Kasumi-1 (cell line): Measurements from ENCODE around the gene RCSD1.
"Not testable (repeated sequence)": the region's sequence is repeated elsewhere in the genome, so short reads cannot be mapped to it uniquely, and the experiment has no call there.

Source experiments
- DNase-seq, 2 experiments: peaks; one replicate each; lab custom pipeline; 2025; lab: John Stamatoyannopoulos, UW

Gene RCSD1

DNA sequence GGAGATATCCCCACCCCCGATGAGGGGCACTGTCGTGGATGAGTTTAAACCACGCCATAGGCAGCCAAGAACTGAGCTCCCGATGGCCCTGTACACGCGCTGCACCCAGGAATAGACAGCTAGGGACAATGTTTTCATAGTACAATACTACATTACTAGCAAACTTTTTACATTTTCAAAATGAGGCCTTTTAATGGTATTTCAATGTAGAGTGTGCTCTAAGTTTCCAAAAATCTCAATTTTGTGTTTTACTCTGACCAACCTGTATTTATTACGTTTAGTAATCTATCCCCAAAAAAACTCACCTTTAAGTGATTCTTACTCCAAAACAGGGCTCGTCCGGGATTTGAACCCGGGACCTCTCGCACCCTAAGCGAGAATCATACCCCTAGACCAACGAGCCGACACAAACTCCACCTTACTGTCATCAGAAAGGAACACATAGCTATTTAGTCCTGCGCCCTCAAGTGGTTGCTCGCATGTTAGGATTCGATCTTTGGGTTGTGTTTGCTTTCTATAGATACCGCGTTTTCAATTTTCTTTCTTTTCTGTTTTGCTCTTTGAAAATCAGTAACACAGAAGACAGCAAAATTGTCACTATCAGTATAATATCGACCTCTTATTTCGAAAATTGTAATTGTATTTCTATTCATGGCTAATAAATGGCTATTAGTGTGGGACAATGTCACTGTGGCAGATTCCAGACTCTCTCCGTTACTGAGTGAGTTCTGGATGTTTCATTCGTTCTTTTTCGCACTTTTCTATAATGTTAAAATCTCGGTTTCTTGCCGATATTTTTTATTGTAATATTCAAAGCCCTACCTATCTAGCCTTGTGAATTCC, 85.3 kb downstream of the RCSD1 start:
- DNase-seq = peak; percentile 85 to 87

DNA sequence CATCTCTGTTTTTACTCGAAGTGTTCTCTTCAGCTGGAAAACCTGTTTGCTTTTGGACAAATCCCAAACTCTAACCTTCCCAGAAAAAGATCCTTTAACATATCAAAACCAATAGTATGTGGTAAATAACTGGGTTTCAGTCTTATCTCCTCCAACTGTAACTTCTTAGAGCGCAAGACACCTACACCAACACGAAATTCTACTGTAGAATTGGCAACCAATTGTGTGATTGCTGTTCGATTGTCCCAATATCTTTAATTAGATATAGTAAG, 85.9 kb downstream of the RCSD1 start:
- DNase-seq = no peak

DNA sequence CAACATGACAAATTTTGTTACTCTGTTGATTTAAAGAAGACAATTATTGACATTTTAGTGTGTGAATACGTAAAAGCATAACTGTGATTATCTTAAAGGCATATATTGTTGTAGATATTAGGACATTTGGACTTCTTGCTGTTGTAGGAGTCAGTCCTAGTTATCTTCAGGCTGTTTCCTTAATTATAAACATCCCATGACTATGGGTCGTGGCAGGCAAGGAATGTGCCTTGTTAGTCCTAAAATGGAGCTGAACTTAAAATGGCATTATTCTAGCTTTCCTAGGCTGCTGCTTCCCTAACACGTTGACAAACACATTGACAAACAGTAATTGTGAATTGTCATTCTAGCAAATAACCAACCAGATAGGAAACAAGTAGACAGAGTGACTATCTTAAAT, 87.3 kb downstream of the RCSD1 start:
- no peak for DNase-seq

DNA sequence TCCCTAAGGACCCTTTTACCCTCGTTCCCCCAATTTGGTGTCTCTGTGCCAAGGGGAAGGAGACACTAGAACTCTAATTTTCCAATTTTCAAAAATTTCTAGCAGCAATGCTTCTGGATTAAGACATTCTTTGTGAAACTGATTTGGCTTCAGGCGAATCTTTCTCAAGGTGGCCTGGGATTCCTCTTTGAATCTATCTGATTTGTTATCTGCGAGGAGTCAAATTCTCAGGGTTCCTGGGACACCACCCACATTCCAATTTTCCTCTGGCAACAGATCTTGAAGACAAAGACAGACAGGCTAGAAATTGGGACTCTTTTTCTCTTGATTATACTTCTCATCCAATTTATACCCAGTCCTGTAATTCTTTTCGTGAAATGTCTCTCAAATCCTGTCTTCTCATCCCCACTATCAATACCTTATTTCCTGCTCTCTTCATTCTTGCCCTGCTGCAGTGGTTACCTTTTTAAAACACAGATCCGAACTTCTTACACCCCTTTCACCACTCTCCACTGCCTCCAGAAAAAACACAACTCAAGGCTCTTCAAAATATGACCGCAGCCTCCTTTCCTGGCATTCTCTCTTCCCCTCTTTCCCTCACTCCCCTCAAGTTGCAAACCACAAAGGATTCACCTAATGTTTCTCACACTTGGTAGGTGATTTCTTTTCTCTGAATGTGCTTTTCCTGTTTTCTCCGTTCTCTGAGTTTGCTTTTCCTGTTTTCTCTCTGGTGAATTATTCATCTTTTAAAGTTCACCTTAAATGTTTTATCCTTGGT, 89.1 kb downstream of the RCSD1 start:
- no peak for DNase-seq

DNA sequence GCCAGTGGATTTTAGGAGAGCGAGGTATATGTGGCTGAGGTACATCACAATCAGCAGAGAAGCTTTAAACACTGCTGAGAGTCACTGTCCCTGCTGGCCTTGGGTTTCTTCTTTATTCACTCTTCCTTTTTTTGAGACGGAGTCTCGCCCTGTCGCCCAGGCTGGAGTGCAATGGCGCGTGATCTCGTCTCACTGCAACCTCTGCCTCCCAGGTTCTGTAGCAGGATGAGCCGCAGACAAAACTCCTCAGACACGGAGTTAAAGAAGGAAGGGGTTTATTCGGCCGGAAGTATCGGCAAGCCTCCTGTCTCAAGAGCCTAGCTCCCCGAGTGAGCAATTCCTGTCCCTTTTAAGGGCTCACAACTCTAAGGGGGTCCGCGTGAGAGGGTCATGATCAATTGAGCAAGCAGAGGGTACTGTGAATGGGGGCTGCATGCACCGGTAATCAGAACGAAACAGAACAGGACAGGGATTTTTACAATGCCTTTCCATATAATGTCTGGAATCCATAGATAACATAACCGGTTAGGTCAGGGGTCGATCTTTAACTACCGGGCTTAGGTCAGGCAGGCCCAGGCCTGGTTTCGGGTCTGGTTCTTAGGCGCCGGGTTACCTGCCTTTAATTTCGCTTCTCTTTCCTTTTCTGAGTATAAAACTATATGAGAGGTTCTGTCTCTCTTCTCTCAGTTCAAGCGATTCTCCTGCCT, 89.8 kb downstream of the RCSD1 start:
- DNase-seq = not testable (repeated sequence)

DNA sequence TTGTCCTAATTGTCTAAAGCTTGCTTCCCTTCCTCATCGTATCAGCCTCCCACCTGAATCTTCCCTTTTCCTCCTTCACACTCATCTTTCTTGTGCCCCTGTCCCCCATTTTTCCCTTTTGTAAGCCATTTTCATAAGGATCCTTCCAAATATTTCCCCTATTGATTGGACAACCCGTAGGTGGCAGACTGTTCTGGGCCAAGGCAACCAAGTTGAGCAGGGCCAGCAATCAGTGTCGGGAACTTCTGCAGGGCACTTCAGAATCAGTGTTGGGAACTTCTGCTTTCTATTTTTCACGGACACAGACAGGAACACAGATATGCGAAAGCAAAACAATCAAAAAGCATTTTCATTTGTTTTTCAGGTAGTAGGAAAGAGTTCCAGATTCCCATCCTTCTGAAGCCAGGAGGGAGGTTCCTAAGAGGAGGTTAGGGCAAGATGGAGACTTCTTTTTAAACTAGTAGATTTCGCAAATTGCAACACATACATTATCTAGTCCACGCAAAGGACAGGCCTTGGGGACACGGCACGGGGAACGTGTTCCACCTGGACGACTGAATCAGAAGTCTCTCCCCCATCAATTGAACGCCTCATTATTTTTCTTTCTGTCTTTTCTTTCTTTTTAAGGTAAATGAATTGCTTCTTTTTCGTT, 91.1 kb downstream of the RCSD1 start:
- DNase-seq = peak; percentile 36 to 38

DNA sequence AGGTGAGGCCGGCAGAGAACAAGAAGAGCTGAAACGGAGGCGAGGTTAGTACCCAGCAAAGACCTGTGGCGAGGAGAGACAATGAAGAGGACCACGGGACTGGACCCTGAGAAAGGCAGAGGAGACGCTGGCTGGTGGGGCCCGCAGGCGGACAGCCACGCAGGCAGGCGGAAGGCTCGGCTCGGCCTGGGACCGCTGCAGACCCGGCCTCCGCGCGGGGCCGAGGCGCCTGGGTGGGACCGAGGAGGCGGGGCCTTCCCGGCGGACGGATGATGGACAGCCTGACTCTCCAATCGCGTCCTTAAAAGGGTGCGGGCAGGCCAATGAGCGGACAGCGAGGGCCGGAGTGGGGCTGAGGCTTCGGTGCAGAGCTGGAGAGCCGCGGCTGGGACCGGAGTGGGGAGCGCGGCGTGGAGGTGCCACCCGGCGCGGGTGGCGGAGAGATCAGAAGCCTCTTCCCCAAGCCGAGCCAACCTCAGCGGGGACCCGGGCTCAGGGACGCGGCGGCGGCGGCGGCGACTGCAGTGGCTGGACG, 91.7 kb downstream of the RCSD1 start, which contains the start of gene MPZL1:
MPZL1 (plus strand) TSS at position 366 of the 535 bp plus-strand sequence. CDS start 170 bp downstream, outside the sequence.
- peak; percentile 85 to 86 for DNase-seq

DNA sequence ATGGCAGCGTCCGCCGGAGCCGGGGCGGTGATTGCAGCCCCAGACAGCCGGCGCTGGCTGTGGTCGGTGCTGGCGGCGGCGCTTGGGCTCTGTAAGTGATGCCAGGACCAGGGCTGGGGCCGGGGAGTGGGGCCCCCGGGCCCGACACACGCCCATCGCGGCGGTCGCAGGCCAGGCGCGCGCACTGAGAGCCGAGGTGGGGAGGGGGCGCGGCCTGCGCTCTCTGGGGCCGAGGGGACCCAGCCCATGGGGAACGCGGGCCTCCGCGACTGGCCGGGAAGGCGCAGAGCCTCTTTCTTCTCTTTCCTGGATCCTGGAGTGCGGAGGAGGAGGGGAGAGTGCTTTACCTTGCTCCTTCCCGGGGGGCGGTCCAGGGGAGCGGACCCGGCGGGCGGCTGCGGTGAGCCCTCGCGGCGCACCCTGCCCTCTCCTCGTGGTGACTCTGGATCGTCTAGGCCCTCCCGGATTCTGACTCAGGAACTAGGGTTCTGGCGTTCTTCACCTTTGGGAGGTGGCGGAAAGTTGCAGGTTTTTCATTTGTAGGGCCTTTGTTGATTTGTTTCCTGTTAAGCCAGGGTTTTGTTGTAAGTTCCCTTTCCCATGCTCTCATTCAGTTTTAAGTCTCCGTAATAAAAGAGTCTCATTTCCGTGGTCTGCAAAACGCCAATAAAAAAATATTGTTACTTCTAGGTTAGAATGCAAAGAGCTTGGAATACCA, 92.3 kb downstream of the RCSD1 start:
- DNase-seq = peak in 1 of 2 experiments; percentile 24

DNA sequence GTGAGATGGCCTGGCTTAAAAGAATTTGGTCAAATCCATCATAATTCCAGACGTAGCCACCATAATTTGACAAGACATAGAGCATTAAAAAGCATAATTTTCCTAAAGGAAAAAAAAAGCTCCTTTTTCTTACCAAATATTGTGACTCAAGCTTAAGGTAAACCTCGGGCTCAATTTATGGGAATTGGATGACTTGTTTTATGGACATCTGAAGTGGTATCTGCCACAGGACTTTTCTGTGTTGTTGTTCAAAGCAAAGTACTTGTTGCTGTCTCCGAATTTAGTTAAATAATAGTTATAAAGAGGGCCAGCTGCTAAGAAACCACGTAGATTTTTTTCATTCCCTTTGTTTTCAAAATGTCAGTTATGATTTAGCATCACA, 92.8 kb downstream of the RCSD1 start:
- no peak for DNase-seq

DNA sequence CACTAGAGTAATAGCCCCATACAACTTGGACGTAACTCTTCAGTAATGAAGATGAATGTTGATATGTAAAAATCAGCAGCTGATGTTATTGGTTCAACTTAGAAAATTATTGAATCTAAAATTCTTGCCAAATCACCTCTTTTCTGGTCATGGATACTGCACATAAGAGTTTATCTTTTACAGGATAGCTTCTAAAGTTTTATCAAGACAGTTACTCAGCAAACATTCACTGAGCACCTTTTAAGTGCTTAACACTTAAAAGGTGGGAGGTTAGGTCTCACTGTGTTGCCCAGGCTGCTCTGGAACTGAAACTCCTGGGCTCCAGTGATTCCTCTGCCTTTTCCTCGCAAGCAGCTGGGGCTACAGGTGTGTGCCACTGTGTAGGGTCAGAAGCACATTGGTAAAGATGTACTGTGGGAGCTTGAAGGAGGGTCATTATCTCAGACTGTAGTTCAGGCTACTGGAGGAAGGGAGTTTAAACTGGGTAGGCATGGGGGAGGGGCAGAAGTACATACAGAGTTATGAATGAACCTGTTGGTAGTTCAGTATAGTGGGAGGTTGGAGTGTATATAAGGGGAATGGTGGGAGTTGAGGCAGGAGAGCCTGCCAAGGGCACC, 93.8 kb downstream of the RCSD1 start:
- no peak for DNase-seq

DNA sequence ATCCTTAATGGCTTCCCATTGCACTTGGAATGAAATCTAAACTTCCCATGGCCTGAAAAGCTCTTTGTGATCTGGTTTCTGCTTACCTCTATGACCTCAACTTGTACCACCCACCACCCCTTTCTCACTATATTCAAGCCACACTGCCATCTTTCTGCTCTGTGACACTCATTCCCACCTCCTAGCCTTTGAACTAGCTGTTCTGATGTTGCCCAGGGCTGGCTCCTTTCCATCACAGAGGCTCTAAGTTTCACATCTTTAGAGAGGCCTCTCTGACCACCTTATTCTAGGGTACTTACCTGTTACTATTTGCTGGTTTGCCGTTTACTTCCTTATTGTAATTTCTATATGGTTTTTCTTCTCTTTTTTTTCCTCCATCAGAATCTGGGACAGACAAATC, 96.0 kb downstream of the RCSD1 start:
- DNase-seq = no peak

DNA sequence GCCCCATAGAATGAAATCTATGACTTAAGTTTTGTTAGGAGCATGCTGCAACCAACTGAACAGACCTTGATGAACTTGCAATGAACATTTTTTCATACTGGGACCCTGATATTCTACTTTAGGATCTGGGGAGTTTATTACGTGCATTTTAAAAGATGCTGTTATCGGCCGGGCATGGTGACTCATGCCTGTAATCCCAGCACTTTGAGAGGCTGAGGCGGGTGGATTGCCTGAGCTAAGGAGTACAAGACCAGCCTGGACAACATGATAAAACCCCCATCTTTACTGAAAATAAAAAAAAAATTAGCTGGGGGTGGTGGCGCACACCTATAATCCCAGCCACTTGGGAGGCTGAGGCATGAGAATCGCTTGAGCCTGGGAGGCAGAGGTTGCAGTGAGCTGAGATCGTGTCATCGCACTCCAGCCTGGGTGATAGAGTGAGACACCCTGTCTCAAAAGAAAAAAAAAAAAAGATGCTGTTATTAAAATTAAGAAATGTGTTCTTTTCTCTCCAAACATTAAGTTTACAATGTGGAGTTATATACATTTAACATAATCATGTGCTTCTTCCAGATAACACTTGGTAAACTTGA, 98.9 kb downstream of the RCSD1 start:
- no peak for DNase-seq

DNA sequence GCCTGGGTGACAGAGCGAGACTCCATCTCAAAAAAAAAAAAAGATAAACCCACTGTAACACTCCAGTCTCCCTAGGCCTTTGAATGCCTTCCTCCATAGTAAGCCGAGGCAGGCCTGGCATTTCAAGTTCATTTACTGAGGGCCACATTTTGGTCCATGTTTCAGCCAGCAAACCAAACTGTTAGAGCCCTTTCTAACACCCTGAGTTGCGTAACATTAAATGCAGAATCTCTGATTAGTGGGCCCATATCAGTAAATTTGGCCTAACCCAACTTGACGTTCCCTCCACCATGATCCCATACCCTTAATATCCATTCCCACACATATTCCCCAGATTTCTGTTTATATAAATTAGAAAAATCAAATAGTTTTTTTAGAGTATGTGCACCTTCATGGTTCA, 104.2 kb downstream of the RCSD1 start:
- DNase-seq = no peak

DNA sequence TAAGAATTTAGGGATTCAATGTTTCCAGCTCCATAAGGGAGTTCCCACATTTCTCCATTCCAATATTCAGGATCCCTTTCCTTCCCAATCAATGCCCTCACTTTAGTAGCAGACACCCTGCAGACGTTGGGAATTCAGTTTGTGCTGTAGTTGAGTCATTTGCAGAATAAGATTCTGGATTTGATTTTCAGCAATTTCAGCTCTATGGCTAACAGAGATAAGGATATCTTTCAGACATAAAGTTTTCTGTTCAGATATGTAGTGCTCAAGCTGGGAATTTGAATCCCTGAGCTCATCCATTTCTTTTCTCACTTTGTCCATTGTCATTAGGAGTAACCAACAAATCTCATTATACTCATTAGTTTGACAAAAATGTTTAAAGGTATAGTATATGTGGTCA, 104.8 kb downstream of the RCSD1 start:
- DNase-seq = no peak

DNA sequence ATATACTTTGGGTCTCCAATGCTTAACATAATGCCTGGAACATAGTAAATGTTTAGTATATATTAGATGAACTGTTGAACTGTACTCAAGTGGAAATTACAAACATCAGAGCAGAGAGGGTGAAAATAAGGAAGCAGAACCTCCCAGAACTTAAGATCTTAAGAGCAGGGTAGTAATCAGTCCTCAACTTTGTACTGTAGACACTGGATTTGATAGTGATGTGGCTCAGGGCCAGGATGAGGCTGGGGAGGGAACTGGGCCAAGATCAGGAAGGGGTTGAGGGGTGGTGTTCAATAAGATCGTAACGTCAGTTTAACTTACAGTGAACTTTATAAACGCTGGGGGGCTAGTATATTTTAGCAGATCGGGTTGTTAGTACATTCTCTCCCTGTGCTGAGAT, 107.1 kb downstream of the RCSD1 start:
- no peak for DNase-seq

DNA sequence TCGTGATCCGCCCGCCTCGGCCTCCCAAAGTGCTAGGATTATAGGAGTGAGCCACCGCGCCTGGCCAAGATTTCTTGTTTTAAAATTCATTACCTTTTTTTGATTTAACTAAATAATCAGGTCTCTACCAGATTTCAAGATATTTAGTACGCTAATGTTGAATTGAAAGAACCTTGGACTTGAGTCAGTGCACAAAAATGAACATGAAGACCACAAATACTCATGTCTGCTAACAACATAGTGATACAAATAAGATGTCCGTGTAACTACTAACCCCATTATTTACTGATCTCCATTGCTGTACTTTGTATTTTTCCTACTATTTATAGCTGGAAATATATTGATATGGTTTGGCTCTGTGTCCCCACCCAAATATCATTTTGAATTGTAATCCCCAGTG, 108.1 kb downstream of the RCSD1 start:
- no peak for DNase-seq

DNA sequence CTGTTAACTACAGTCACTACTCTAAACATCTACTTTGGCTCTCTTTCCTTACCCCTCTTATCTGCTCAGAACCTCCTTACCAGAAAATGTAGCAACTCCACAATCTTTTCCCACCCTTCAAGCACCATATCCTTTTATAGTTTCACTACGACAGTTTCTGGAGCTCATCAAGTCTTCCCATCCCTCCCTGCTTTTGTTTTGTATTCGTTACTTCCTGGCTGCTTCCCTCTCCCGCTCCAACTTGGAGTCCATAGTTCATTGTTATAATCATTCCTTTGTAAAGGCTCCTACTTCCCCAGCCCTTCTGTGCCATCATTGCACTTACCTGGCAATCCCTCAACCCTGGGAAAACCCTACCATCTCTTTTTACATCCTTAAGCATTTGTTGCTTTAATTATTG, 109.7 kb downstream of the RCSD1 start:
- DNase-seq = no peak

DNA sequence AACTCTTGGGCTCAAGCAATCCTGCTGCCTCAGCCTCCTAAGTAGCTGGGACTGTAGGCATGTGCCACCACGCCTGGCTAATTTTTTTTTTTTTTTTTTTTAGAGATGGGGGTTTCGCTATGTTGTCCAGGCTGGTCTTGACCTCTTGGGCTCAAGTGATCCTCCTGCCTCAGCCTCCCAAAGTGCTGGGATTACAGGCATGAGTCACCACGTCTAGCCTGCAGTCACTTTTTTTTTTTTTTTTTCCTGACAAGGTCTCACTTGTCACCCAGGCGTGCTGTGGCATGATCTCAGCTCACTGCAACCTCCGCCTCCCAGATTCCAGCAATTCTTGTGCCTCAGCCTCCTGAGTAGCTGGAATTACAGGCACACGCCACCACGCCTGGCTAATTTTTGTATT, 111.1 kb downstream of the RCSD1 start:
- DNase-seq = not testable (repeated sequence)

DNA sequence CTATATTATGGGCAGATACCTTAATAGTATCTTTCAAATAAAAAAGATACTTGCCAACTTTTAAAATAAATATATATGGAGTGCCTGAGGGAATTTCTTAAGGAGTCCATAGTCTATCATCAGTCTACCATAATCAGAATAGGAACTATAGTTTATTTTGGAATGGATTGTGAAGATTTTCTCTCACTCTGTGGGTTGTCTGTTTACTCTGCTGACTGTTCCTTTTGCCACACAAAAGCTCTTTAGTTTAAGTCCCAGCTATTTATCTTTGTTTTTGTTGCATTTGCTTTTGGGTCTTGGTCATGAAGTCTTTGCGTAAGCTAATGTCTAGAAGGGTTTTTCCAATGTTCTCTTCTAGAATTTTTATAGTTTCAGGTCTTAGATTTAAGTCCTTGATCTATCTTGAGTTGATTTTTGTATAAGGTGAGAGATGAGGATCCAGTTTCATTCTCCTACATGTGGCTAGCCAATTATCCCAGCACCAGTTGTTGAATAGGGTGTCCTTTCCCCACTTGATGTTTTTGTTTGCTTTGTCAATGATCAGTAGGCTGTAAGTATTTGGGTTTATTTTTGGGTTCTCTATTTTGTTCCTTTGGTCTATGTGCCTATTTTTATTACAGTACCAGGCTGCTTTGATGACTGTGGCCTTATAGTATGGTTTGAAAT, 112.5 kb downstream of the RCSD1 start:
- DNase-seq = not testable (repeated sequence)

DNA sequence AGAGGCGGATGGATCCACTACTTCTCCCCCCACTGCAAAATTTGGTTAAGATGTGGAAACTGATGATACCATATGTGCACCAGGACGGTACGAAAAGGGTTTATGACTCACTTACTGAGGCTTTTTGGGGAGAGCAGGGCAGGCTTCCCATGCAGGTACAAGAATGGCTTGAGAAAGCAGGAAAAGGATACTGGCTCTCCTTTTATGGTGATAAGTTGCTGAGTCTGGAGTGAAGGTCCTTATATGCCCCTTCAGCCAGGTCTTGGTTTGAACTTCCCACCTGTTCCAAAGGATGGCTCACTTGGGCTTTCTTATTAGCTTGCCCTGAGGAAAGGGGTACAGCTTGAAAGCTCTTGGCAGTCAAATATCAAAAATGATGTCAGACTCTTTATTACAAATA, 114.9 kb downstream of the RCSD1 start:
- DNase-seq = no peak
